ENCODE results near the gene SLC5A12.
"Not testable (repeated sequence)": the region's sequence is repeated elsewhere in the genome, so short reads cannot be mapped to it uniquely, and the experiment has no call there.

Gene SLC5A12

DNA sequence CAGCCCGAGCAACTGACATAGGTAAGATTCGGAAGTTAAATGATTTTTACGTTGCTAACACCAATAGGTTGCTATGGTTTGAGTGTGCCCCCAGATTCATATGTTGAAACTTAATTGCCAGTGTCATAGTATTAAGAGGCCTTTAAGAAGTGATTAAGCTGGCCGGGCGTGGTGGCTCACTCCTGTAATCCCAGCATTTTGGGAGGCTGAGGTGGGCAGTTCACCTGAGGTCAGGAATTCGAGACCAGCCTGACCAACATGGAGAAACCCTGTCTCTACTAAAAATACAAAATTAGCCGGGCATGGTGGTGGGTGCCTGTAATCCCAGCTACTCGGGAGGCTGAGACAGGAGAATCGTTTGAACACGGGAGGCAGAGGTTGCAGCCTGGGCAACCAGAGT lies 78.5 kb downstream of the SLC5A12 start:
- H3K27me3 ChIP-seq (ENCODE audit: insufficient read depth, poor library complexity, severe bottlenecking); H3K4me3 ChIP-seq (replicated peaks; ENCODE audit: insufficient read depth, low read length); H3K27ac ChIP-seq (replicated peaks); DNase-seq (ENCODE audit: low read depth in 1 of 2, low spot score in 1 of 2): not testable (repeated sequence)

DNA sequence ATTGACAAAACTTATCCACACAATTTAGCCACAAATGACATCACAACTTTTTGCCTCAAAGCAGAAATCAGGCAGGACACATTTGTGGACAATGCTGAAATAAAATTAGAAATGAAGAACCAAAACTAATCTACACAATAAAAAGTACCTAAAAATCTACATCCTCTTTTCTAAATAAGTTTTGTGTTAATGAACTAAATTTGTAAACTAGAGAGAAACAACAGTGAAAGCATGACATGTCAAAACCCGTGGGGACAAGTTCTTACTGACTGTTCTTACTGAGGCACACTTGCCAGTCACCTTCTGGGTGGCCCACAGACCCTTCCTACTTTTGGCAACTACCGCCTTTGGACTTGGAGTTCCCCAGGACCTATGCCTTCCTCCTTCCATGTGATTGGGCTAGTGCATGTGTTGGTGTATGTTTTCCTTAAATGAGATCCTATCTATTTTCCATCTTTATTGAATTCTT lies 89.1 kb downstream of the SLC5A12 start:
- TF ChIP-seq POLR2AphosphoS5 (IDR thresholded peaks at IDR 0.05; ENCODE audit: low read depth) (no peak), SPI1 (IDR thresholded peaks at IDR 0.05; ENCODE audit: borderline replicate concordance, low read depth) (no peak), GABPA (IDR thresholded peaks at IDR 0.05; ENCODE audit: low read depth) (no peak)
- TF ChIP-seq, protein P1, sequence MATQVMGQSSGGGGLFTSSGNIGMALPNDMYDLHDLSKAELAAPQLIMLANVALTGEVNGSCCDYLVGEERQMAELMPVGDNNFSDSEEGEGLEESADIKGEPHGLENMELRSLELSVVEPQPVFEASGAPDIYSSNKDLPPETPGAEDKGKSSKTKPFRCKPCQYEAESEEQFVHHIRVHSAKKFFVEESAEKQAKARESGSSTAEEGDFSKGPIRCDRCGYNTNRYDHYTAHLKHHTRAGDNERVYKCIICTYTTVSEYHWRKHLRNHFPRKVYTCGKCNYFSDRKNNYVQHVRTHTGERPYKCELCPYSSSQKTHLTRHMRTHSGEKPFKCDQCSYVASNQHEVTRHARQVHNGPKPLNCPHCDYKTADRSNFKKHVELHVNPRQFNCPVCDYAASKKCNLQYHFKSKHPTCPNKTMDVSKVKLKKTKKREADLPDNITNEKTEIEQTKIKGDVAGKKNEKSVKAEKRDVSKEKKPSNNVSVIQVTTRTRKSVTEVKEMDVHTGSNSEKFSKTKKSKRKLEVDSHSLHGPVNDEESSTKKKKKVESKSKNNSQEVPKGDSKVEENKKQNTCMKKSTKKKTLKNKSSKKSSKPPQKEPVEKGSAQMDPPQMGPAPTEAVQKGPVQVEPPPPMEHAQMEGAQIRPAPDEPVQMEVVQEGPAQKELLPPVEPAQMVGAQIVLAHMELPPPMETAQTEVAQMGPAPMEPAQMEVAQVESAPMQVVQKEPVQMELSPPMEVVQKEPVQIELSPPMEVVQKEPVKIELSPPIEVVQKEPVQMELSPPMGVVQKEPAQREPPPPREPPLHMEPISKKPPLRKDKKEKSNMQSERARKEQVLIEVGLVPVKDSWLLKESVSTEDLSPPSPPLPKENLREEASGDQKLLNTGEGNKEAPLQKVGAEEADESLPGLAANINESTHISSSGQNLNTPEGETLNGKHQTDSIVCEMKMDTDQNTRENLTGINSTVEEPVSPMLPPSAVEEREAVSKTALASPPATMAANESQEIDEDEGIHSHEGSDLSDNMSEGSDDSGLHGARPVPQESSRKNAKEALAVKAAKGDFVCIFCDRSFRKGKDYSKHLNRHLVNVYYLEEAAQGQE (IDR thresholded peaks at IDR 0.05; ENCODE audit: insufficient replicate concordance, low read depth): no peak
- TF ChIP-seq, protein P2, sequence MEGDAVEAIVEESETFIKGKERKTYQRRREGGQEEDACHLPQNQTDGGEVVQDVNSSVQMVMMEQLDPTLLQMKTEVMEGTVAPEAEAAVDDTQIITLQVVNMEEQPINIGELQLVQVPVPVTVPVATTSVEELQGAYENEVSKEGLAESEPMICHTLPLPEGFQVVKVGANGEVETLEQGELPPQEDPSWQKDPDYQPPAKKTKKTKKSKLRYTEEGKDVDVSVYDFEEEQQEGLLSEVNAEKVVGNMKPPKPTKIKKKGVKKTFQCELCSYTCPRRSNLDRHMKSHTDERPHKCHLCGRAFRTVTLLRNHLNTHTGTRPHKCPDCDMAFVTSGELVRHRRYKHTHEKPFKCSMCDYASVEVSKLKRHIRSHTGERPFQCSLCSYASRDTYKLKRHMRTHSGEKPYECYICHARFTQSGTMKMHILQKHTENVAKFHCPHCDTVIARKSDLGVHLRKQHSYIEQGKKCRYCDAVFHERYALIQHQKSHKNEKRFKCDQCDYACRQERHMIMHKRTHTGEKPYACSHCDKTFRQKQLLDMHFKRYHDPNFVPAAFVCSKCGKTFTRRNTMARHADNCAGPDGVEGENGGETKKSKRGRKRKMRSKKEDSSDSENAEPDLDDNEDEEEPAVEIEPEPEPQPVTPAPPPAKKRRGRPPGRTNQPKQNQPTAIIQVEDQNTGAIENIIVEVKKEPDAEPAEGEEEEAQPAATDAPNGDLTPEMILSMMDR (IDR thresholded peaks at IDR 0.05; ENCODE audit: insufficient read depth, low read length): no peak
- H3K27me3 ChIP-seq (ENCODE audit: insufficient read depth, poor library complexity, severe bottlenecking): no peaks in the 10 kb centered on the region
- DNase-seq (ENCODE audit: low read depth in 1 of 2, low spot score in 1 of 2): no peak

DNA sequence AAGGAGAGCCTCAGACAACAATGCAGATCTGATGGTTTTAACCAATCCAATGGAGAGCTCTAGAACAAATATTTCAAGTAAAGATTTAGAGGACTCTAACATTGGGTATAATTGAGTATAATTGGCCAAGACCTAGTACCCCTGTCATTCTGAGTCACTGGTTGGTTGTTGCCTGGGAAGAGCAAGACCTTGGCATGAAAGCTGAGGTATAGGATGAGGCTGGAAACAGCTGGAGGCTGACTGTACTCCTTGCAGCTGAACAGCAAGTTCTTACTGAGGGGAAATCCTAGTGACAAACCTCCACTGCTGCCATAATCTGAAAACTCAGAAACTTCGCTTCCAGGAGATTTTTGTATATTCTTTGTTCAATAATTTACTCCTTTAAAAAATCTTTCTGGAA lies 95.5 kb downstream of the SLC5A12 start:
- no peak for TF ChIP-seq POLR2AphosphoS5 (IDR thresholded peaks at IDR 0.05; ENCODE audit: low read depth)
- TF ChIP-seq, protein P1 (IDR thresholded peaks at IDR 0.05; ENCODE audit: insufficient replicate concordance, low read depth): no peak
- no peaks in the 10 kb centered on the region for H3K27me3 ChIP-seq (ENCODE audit: insufficient read depth, poor library complexity, severe bottlenecking)
- no peak for DNase-seq (ENCODE audit: low read depth in 1 of 2, low spot score in 1 of 2)
- no peak overlapping the region for H3K4me3 ChIP-seq (replicated peaks; ENCODE audit: insufficient read depth, low read length)
- no peak overlapping the region for H3K27ac ChIP-seq (replicated peaks)

More for the DNA sequence above, 89.1 kb downstream of the SLC5A12 start:
- no peak overlapping the region for H3K27ac ChIP-seq (replicated peaks)
- no peak overlapping the region for H3K4me3 ChIP-seq (replicated peaks; ENCODE audit: insufficient read depth, low read length)

DNA sequence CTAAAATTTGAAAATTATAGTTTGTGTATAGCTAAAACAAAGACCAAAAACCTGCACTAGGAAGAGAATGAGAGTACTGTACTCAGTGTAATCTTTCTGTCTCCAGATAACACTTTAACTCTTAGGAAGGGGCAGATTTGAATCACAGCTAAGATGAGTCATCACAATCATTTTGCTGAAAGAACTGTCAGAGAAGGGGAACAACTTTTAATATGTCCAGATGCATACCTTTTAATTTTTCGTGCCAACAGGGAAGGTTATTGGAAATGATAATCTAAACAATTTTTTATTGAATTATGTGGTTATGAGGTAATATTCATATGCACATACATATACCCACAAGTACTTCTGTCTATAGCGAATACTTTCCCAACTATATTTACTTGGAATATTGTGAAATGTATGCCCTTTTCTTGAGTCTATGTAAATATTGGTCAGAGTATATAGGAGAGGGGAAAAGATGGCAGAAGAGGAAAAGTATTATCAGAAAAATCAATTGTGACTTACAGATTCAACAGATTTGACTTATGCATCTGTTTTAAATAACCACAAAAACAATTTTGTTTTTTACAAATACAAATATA lies 98.7 kb downstream of the SLC5A12 start:
- H3K4me3 ChIP-seq (replicated peaks; ENCODE audit: insufficient read depth, low read length): no peak overlapping the region
- no peak for DNase-seq (ENCODE audit: low read depth in 1 of 2, low spot score in 1 of 2)
- TF ChIP-seq SPI1 (IDR thresholded peaks at IDR 0.05; ENCODE audit: borderline replicate concordance, low read depth) (no peak), POLR2AphosphoS5 (IDR thresholded peaks at IDR 0.05; ENCODE audit: low read depth) (no peak), GABPA (IDR thresholded peaks at IDR 0.05; ENCODE audit: low read depth) (no peak)
- TF ChIP-seq, protein P2 (IDR thresholded peaks at IDR 0.05; ENCODE audit: insufficient read depth, low read length): no peak
- TF ChIP-seq, protein P1 (IDR thresholded peaks at IDR 0.05; ENCODE audit: insufficient replicate concordance, low read depth): no peak
- no peak overlapping the region for H3K27ac ChIP-seq (replicated peaks)
- H3K27me3 ChIP-seq (ENCODE audit: insufficient read depth, poor library complexity, severe bottlenecking): no peaks in the 10 kb centered on the region

Measured in HL-60 (cell line).